Measurements from ENCODE around the gene COL28A1.

The COL28A1 gene

DNA sequence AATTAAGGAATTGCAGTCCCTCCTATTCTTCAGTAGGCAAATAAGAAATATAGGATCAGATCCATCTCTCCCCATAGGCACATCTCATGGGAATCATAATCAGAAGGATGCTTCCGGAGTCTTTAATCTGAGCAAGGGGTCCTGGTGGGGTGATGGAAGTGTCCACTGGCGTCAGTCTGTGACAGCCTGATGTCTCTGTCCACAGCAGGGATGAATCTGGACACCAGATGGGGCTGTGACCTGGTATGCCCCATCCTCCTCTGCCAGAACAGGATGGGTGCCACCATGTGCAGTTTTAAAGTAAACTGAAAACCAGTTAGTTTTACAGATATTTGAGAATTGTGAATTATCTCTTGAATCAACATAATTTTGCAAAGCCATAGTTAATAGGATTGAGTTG lies 204.7 kb downstream of the COL28A1 start:
- no peak for DNase-seq (ENCODE audit: low spot score)

DNA sequence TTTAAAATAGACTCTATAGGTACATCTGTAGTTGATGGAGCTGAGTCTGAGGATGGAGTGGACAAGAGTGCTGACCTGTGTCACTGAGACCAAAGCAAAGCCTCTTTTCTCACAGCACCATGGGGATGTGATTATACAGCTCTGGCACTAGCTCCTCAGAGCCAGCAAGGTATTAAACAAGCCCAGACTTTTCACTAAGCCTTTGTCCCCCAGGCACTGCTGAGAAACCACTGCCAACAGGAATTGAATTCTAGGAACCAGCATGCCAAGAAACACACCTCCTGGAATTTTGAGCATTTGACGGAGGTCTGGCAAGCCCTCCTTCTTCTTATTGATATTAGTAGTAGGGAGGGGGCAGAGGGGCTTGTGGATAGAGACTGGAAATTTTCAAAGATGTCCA lies 206.3 kb downstream of the COL28A1 start:
- no peak for DNase-seq (ENCODE audit: low spot score)

DNA sequence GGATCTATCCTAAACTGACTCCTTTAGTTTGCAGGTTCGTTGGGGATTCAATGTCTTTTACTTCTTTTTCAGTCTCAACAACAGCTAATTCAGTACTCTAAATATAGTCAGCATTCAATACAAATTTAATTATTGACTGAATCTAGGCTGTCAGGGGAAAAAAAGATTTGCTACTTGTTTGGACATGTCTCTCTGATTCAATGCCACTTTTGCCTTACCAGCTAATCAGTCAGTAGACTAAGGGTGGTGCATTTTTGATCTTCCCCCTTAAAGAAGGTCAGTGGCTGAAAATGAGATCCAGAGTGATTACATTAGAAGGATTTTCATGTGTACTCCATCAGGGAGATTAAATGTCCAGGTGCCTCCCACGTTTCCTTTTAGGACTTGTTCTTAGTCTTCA lies 208.2 kb downstream of the COL28A1 start:
- no peak for DNase-seq (ENCODE audit: low spot score)

GRCh38 chr7:7324698-7325097 lies 211.0 kb downstream of the COL28A1 start:
- no peak for DNase-seq (ENCODE audit: low spot score)

DNA sequence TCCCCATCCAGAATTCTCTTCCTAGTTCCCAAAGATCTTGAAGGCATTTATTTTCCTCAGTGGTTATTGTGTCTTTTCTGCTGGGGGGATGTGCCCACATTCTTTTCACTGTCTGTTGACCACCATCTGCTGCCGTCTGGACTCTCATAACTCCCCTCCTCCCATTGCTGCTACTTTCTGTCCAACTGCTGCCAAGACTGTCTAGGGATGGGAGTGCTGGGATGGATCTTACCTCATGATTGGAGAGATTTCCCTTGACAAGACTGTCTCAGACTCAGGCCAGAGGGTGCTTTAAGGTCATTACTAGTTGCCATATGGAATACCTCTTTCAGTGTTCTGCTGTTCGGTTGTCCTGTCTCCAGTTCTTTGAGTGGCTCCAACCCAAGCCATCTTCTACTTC lies 211.8 kb downstream of the COL28A1 start:
- no peak for DNase-seq (ENCODE audit: low spot score)

DNA sequence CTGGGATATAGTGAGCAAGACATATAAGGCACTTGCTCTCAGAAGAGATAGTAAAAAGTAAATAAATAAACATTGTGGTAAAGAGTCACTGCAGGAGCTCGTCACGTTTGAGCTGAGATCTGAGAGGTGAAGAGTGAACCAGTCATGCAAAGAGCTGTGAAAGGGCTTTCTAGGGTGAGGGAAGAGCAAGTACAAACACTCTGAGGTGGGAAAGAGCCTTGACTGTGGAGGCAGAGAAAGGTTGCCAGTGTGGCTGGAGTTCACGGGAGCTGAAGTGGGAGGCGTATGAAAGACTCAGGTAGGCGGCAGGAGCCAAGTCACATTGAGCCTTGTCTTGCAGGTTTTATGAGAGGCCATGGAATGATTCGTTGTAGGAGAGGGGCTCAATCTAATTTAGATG lies 212.3 kb downstream of the COL28A1 start:
- no peak for DNase-seq (ENCODE audit: low spot score)

DNA sequence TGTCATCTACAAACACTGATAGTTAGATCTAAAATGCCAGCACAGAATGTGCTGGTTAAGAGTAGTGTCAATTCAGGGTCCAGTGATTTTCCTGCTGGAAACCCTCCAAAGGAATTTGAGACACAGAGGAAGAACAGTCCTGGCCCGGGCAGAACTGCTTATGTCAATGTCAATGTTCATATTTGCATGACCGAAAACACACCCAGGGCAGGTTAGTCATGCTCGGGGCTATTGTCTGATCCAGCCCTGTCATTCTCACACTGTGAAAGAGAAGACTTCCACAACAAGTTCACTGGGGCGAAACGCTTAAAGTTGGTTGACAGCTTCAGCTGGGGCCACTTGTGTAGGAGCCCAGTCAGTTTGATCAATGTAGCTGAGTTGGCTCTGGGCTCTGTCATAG lies 214.0 kb downstream of the COL28A1 start:
- no peak for DNase-seq (ENCODE audit: low spot score)

- no peak for DNase-seq (ENCODE audit: low spot score)
These were observed 217.1 kb downstream of the COL28A1 start for GRCh38 chr7:7318601-7319000.

- no peak for DNase-seq (ENCODE audit: low spot score)
These were observed 217.8 kb downstream of the COL28A1 start for GRCh38 chr7:7317850-7318249.

GRCh38 chr7:7315851-7316250 lies 219.8 kb downstream of the COL28A1 start:
- DNase-seq (ENCODE audit: low spot score): no peak

GRCh38 chr7:7312323-7312722 lies 223.3 kb downstream of the COL28A1 start:
- no peak for DNase-seq (ENCODE audit: low spot score)

GRCh38 chr7:7311001-7311400 lies 224.7 kb downstream of the COL28A1 start:
- DNase-seq (ENCODE audit: low spot score): no peak

GRCh38 chr7:7309203-7309602 lies 226.5 kb downstream of the COL28A1 start:
- DNase-seq (ENCODE audit: low spot score): no peak

Measured in CD4-positive, alpha-beta T cell treated with Interleukin-2 at 100 ng/mL for 4 hours (primary cell).